ENCODE measurements around the gene CACNG3.

DNA sequence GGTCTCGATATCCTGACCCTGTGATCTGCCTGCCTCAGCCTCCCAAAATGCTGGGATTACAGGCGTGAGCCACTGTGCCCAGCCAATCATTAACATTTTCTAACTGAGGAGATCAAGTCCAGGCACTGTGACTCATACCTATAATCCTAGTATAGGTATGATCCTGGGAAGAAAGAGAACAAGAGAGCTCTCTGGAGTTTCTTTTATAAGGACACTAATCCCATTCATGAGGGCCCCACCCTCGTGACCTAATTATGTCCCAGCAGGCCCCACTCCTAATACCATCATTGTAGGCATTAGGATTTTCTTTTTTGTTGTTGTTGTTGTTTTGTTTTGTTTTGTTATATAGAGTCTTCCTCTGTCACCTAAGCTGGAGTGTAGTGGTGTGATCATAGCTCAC, 80.4 kb downstream of the CACNG3 start:
- TF ChIP-seq YY1 (IDR thresholded peaks at IDR 0.05; ENCODE audit: insufficient read depth, insufficient read length) (no peak), ZNF274 (IDR thresholded peaks at IDR 0.05; ENCODE audit: low read depth, low read length) (no peak), SUZ12 (IDR thresholded peaks at IDR 0.05; ENCODE audit: extremely low read depth, insufficient read depth, insufficient read length) (no peak)
